KMS-11 (cell line): ENCODE measurements around the gene SH3GL2.

Source experiments
- H2AFZ ChIP-seq: fragments of 200-600 bp; sonication (generic); 2 replicates; pipeline ENCODE4 v1.6.1; 2016; ENCODE audit warnings: antibody characterized with exemption, mixed run types, low read depth
- H3K27ac ChIP-seq: fragments of 200-600 bp; sonication (generic); 2 replicates; pipeline ENCODE4 v1.6.1; 2016; ENCODE audit warnings: mild to moderate bottlenecking, mixed run types
- H3K27me3 ChIP-seq: fragments of 200-600 bp; sonication (generic); 2 replicates; pipeline ENCODE4 v1.6.1; 2017; ENCODE audit warnings: mild to moderate bottlenecking, low read depth, mixed run types, moderate library complexity; ENCODE audit not compliant: insufficient read depth
- H3K36me3 ChIP-seq: fragments of 200-600 bp; sonication (generic); 2 replicates; pipeline ENCODE4 v1.6.1; 2017; ENCODE audit warnings: mild to moderate bottlenecking, mixed run types; ENCODE audit not compliant: insufficient read depth
- H3K4me1 ChIP-seq: fragments of 200-600 bp; sonication (generic); 2 replicates; pipeline ENCODE4 v1.6.1; 2016; ENCODE audit warnings: mild to moderate bottlenecking, low read depth, mixed run types; ENCODE audit not compliant: poor library complexity, severe bottlenecking
- H3K4me2 ChIP-seq: fragments of 200-600 bp; sonication (generic); 2 replicates; pipeline ENCODE4 v1.7.0; 2016; ENCODE audit warnings: mild to moderate bottlenecking, mixed run types
- H3K4me3 ChIP-seq: fragments of 200-600 bp; sonication (generic); IDR thresholded peaks from 2 replicates; pipeline ENCODE4 v1.6.1; 2017; ENCODE audit warnings: low read depth, low read length, mixed read lengths; ENCODE audit not compliant: insufficient read depth
- H3K79me2 ChIP-seq: fragments of 200-600 bp; sonication (generic); 2 replicates; pipeline ENCODE4 v1.6.1; 2016; ENCODE audit warnings: low read depth, mixed run types; ENCODE audit not compliant: insufficient read depth
- H3K9ac ChIP-seq: fragments of 200-600 bp; sonication (generic); 2 replicates; pipeline ENCODE4 v1.6.1; 2016; ENCODE audit warnings: mild to moderate bottlenecking, mixed run types
- H4K20me1 ChIP-seq: fragments of 200-600 bp; sonication (generic); 2 replicates; pipeline ENCODE4 v1.6.1; 2016; ENCODE audit warnings: mild to moderate bottlenecking, mixed run types; ENCODE audit not compliant: insufficient read depth
- CTCF ChIP-seq: fragments of 200-600 bp; sonication (generic); conservative IDR thresholded peaks from 2 replicates; pipeline ENCODE4 v1.6.1; 2017; ENCODE audit warnings: low read depth, mild to moderate bottlenecking, antibody characterized with exemption, low read length, moderate library complexity, mixed read lengths

SH3GL2 gene

GRCh38 chr9:17825265-17825659 lies 246.4 kb downstream of the SH3GL2 start:
- H3K9ac ChIP-seq, result no peak overlapping the region
- no peak overlapping the region for H3K4me3 ChIP-seq
- TF ChIP-seq CTCF, result no peak
- no peaks in the 10 kb centered on the region for H3K79me2 ChIP-seq
- H3K4me2 ChIP-seq, result peak overlapping the region; percentile 89
- peaks cover 37% of the 10 kb centered on the region for H3K4me1 ChIP-seq
- H3K36me3 ChIP-seq, result no peaks in the 10 kb centered on the region
- no peaks in the 10 kb centered on the region for H4K20me1 ChIP-seq
- no peaks in the 10 kb centered on the region for H3K27me3 ChIP-seq
- peak overlapping the region; percentile 81 for H3K27ac ChIP-seq
- peak overlapping the region; percentile 85; the same call in 1 of the 2 replicates for H2AFZ ChIP-seq

GRCh38 chr9:17829064-17829463 lies 250.2 kb downstream of the SH3GL2 start:
- Histone ChIP-seq H3K36me3 (no peaks in the 10 kb centered on the region), H3K79me2 (no peaks in the 10 kb centered on the region), H3K9ac (no peak overlapping the region), H3K4me2 (no peak overlapping the region), H2AFZ (no peak overlapping the region), H3K4me3 (no peak overlapping the region), H3K27me3 (no peaks in the 10 kb centered on the region), H3K27ac (no peak overlapping the region), H4K20me1 (no peaks in the 10 kb centered on the region), H3K4me1 (peaks cover 27% of the 10 kb centered on the region)
- no peak for TF ChIP-seq CTCF

- Histone ChIP-seq H3K27me3 (no peaks in the 10 kb centered on the region), H3K4me2 (no peak overlapping the region), H2AFZ (no peak overlapping the region), H3K9ac (no peak overlapping the region), H3K4me3 (no peak overlapping the region), H3K4me1 (peaks cover 19% of the 10 kb centered on the region), H3K79me2 (no peaks in the 10 kb centered on the region), H3K27ac (no peak overlapping the region), H3K36me3 (no peaks in the 10 kb centered on the region), H4K20me1 (no peaks in the 10 kb centered on the region)
- TF ChIP-seq CTCF, result no peak
These were observed 251.0 kb downstream of the SH3GL2 start for GRCh38 chr9:17829812-17830385.

- Histone ChIP-seq H3K79me2 (no peaks in the 10 kb centered on the region), H4K20me1 (no peaks in the 10 kb centered on the region), H3K4me3 (no peak overlapping the region), H3K4me2 (no peak overlapping the region), H3K36me3 (no peaks in the 10 kb centered on the region), H2AFZ (no peak overlapping the region), H3K27ac (no peak overlapping the region), H3K9ac (no peak overlapping the region), H3K27me3 (no peaks in the 10 kb centered on the region), H3K4me1 (no peaks in the 10 kb centered on the region)
- TF ChIP-seq CTCF, result no peak
These were observed 253.9 kb downstream of the SH3GL2 start for GRCh38 chr9:17832812-17833211.
